ENCODE measurements around the gene ZSCAN30.

ZSCAN30 gene

GRCh38 chr18:35328868-35329267 is 38.8 kb upstream of the ZSCAN30 start:
- no peak for DNase-seq
- ChIA-PET POLR2A (no interaction called here), CTCF (no interaction called here)
- Histone ChIP-seq H3K4me1 (ENCODE audit: control extremely low read depth in 1 of 4, control insufficient read depth in 4 of 4, insufficient read depth in 4 of 4, low read length in 3 of 4) (no peaks in the 10 kb centered on the region), H3K36me3 (ENCODE audit: control insufficient read depth in 4 of 4, insufficient read depth in 4 of 4, low read length in 3 of 4) (peaks cover 0 to 18% (median 10%) of the 10 kb centered on the region in 4 experiments), H3K4me3 (ENCODE audit: control insufficient read depth in 1 of 7, extremely low read depth in 1 of 7, insufficient read depth in 4 of 7, low read depth in 2 of 7, low read length in 6 of 7) (no peak overlapping the region), H3K9me3 (ENCODE audit: control extremely low read depth in 1 of 5, control insufficient read depth in 4 of 5, insufficient read depth in 2 of 5, low read depth in 1 of 5, low read length in 4 of 5) (peaks cover 0 to 5% (median 0%) of the 10 kb centered on the region in 5 experiments), H3K27me3 (replicated peaks in 2 of 5; ENCODE audit: control insufficient read depth in 4 of 5, insufficient read depth in 5 of 5, low read length in 4 of 5) (no peaks in the 10 kb centered on the region), H3K27ac (ENCODE audit: insufficient read depth in 1 of 2, low read depth in 1 of 2, low read length in 2 of 2, poor library complexity in 1 of 2, severe bottlenecking in 2 of 2) (no peak overlapping the region)

GRCh38 chr18:35326695-35327387 is 36.8 kb upstream of the ZSCAN30 start:
- peaks cover 0 to 3% (median 0%) of the 10 kb centered on the region in 4 experiments for H3K36me3 ChIP-seq (ENCODE audit: control insufficient read depth in 4 of 4, insufficient read depth in 4 of 4, low read length in 3 of 4)
- CTCF ChIA-PET: no interaction called here
- WGBS (ENCODE audit: insufficient coverage): 50% methylated on average over 2 of the region's 3 CpGs
- H3K9me3 ChIP-seq (ENCODE audit: control extremely low read depth in 1 of 5, control insufficient read depth in 4 of 5, insufficient read depth in 2 of 5, low read depth in 1 of 5, low read length in 4 of 5): peaks cover 0 to 5% (median 0%) of the 10 kb centered on the region in 5 experiments
- no peaks in the 10 kb centered on the region for H3K4me1 ChIP-seq (ENCODE audit: control extremely low read depth in 1 of 4, control insufficient read depth in 4 of 4, insufficient read depth in 4 of 4, low read length in 3 of 4)
- POLR2A ChIA-PET: no interaction called here
- no peak overlapping the region for H3K27ac ChIP-seq (ENCODE audit: insufficient read depth in 1 of 2, low read depth in 1 of 2, low read length in 2 of 2, poor library complexity in 1 of 2, severe bottlenecking in 2 of 2)
- no peaks in the 10 kb centered on the region for H3K27me3 ChIP-seq (replicated peaks in 2 of 5; ENCODE audit: control insufficient read depth in 4 of 5, insufficient read depth in 5 of 5, low read length in 4 of 5)
- DNase-seq: no peak
- H3K4me3 ChIP-seq (ENCODE audit: control insufficient read depth in 1 of 7, extremely low read depth in 1 of 7, insufficient read depth in 4 of 7, low read depth in 2 of 7, low read length in 6 of 7): no peak overlapping the region

- no peak overlapping the region for H3K27ac ChIP-seq (ENCODE audit: insufficient read depth in 1 of 2, low read depth in 1 of 2, low read length in 2 of 2, poor library complexity in 1 of 2, severe bottlenecking in 2 of 2)
- no CpG with 5 or more reads among the region's 2 CpGs for WGBS (ENCODE audit: insufficient coverage)
- ChIA-PET CTCF (interaction anchor here (1.7 kb wide), 1 partner anchor 9 kb away, joined by 3 read pairs; no protein-coding TSS in a partner anchor), POLR2A (no interaction called here)
- no peak overlapping the region for H3K4me3 ChIP-seq (ENCODE audit: control insufficient read depth in 1 of 7, extremely low read depth in 1 of 7, insufficient read depth in 4 of 7, low read depth in 2 of 7, low read length in 6 of 7)
- no peaks in the 10 kb centered on the region for H3K27me3 ChIP-seq (replicated peaks in 2 of 5; ENCODE audit: control insufficient read depth in 4 of 5, insufficient read depth in 5 of 5, low read length in 4 of 5)
- no peaks in the 10 kb centered on the region for H3K4me1 ChIP-seq (ENCODE audit: control extremely low read depth in 1 of 4, control insufficient read depth in 4 of 4, insufficient read depth in 4 of 4, low read length in 3 of 4)
- no peak for DNase-seq
- H3K36me3 ChIP-seq (ENCODE audit: control insufficient read depth in 4 of 4, insufficient read depth in 4 of 4, low read length in 3 of 4): no peaks in the 10 kb centered on the region
- H3K9me3 ChIP-seq (ENCODE audit: control extremely low read depth in 1 of 5, control insufficient read depth in 4 of 5, insufficient read depth in 2 of 5, low read depth in 1 of 5, low read length in 4 of 5): peaks cover 0 to 5% (median 0%) of the 10 kb centered on the region in 5 experiments
Measured at GRCh38 chr18:35324926-35325655, 35.1 kb upstream of the ZSCAN30 start.

DNA sequence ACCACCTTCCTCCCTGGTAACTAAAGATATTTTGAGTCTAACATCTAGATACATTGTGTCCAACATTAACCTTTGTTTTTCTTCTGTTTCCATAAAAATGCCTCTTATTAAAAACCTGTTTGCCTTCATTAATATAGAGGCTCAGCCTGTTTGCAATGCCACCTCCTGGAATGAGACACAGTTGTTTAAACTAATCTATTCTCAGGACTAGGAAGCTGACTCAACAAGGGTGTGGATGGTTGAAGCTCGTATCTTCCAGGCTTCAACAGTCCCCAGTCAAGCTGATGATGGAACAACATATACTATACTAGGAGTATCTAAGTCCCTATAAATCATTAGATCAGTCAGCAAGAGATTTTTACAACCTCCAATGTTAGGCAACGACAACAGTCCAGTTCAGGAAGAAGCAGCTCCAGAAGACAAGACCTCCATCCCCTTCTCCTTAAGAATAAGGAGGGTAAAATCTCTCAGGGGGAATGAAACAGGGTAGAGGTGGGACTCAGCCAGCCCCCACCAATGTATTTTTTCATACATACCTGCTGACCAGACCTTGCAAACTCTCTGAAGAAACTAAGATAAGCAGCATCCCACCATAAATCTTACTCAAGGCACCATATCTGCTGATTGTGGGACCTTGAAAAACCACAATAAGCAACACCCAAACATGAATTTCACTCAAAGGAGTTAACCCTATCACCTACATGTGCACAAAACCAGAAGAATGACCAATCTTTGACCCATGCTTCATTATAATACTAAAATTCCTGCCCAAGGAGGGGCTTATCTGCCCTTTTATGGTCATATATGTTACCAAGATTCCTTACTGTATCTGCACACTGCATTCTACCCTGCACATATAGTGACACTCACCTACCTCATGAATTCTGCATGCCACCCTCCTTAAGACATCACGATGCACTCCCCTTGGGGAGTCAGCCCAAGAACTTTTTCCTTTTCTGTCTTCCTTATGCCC is 32.7 kb upstream of the ZSCAN30 start:
- 100% methylated on average over 1 of the region's 3 CpGs for WGBS (ENCODE audit: insufficient coverage)

DNA sequence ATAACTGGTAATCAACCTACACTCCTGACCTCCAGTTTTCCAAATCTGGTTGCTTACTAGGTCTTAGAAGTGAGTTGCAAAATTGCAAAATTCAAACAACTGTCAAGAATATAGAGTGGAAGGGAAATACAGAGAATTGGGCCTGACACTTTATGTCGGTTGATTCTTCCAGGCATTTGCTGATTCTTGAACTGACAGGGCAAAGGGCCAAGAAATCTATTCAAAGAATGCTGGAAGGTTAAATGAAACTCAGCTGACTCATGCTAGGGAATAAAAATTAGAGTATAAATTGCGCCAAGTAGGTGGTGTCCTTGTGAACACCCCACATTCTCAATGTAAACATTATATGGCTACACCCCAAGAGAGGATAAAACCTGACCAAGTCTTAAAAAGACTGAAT is 21.5 kb upstream of the ZSCAN30 start:
- no peak for DNase-seq
- Histone ChIP-seq H3K4me3 (ENCODE audit: control insufficient read depth in 1 of 7, extremely low read depth in 1 of 7, insufficient read depth in 4 of 7, low read depth in 2 of 7, low read length in 6 of 7) (no peak overlapping the region), H3K4me1 (ENCODE audit: control extremely low read depth in 1 of 4, control insufficient read depth in 4 of 4, insufficient read depth in 4 of 4, low read length in 3 of 4) (no peaks in the 10 kb centered on the region), H3K27ac (ENCODE audit: insufficient read depth in 1 of 2, low read depth in 1 of 2, low read length in 2 of 2, poor library complexity in 1 of 2, severe bottlenecking in 2 of 2) (no peak overlapping the region), H3K36me3 (ENCODE audit: control insufficient read depth in 4 of 4, insufficient read depth in 4 of 4, low read length in 3 of 4) (peaks cover 15 to 21% (median 18%) of the 10 kb centered on the region in 4 experiments), H3K27me3 (replicated peaks in 2 of 5; ENCODE audit: control insufficient read depth in 4 of 5, insufficient read depth in 5 of 5, low read length in 4 of 5) (no peaks in the 10 kb centered on the region), H3K9me3 (ENCODE audit: control extremely low read depth in 1 of 5, control insufficient read depth in 4 of 5, insufficient read depth in 2 of 5, low read depth in 1 of 5, low read length in 4 of 5) (peaks cover 11 to 64% (median 29%) of the 10 kb centered on the region in 5 experiments)
- WGBS (ENCODE audit: insufficient coverage): 100% methylated on average over 2 of the region's 2 CpGs
- POLR2A ChIA-PET: no interaction called here
- CTCF ChIA-PET: no interaction called here

More for the DNA sequence above, 32.7 kb upstream of the ZSCAN30 start:
- no peak overlapping the region for H3K4me3 ChIP-seq (ENCODE audit: control insufficient read depth in 1 of 7, extremely low read depth in 1 of 7, insufficient read depth in 4 of 7, low read depth in 2 of 7, low read length in 6 of 7)
- H3K9me3 ChIP-seq (ENCODE audit: control extremely low read depth in 1 of 5, control insufficient read depth in 4 of 5, insufficient read depth in 2 of 5, low read depth in 1 of 5, low read length in 4 of 5): peaks cover 0 to 1% (median 0%) of the 10 kb centered on the region in 5 experiments
- no peaks in the 10 kb centered on the region for H3K4me1 ChIP-seq (ENCODE audit: control extremely low read depth in 1 of 4, control insufficient read depth in 4 of 4, insufficient read depth in 4 of 4, low read length in 3 of 4)
- no peaks in the 10 kb centered on the region for H3K36me3 ChIP-seq (ENCODE audit: control insufficient read depth in 4 of 4, insufficient read depth in 4 of 4, low read length in 3 of 4)
- ChIA-PET POLR2A (no interaction called here), CTCF (interaction anchor here (1.7 to 1.9 kb wide), 2 partner anchors 12 to 24 kb away, joined by 3 to 4 read pairs; no protein-coding TSS in a partner anchor)
- no peak overlapping the region for H3K27ac ChIP-seq (ENCODE audit: insufficient read depth in 1 of 2, low read depth in 1 of 2, low read length in 2 of 2, poor library complexity in 1 of 2, severe bottlenecking in 2 of 2)
- H3K27me3 ChIP-seq (replicated peaks in 2 of 5; ENCODE audit: control insufficient read depth in 4 of 5, insufficient read depth in 5 of 5, low read length in 4 of 5): no peaks in the 10 kb centered on the region
- peak in 2 of 3 donors; percentile 19 to 43 for DNase-seq

GRCh38 chr18:35306588-35307250 is 16.7 kb upstream of the ZSCAN30 start:
- ChIA-PET POLR2A (no interaction called here), CTCF (interaction anchor here (1.1 to 1.2 kb wide), 2 partner anchors 18 to 47 kb away, joined by 3 read pairs; no protein-coding TSS in a partner anchor)
- no peak overlapping the region for H3K4me3 ChIP-seq (ENCODE audit: control insufficient read depth in 1 of 7, extremely low read depth in 1 of 7, insufficient read depth in 4 of 7, low read depth in 2 of 7, low read length in 6 of 7)
- H3K36me3 ChIP-seq (ENCODE audit: control insufficient read depth in 4 of 4, insufficient read depth in 4 of 4, low read length in 3 of 4): peaks cover 34 to 65% (median 46%) of the 10 kb centered on the region in 4 experiments
- no peaks in the 10 kb centered on the region for H3K4me1 ChIP-seq (ENCODE audit: control extremely low read depth in 1 of 4, control insufficient read depth in 4 of 4, insufficient read depth in 4 of 4, low read length in 3 of 4)
- no peak overlapping the region for H3K27ac ChIP-seq (ENCODE audit: insufficient read depth in 1 of 2, low read depth in 1 of 2, low read length in 2 of 2, poor library complexity in 1 of 2, severe bottlenecking in 2 of 2)
- peaks cover 21 to 92% (median 50%) of the 10 kb centered on the region in 5 experiments for H3K9me3 ChIP-seq (ENCODE audit: control extremely low read depth in 1 of 5, control insufficient read depth in 4 of 5, insufficient read depth in 2 of 5, low read depth in 1 of 5, low read length in 4 of 5)
- no peaks in the 10 kb centered on the region for H3K27me3 ChIP-seq (replicated peaks in 2 of 5; ENCODE audit: control insufficient read depth in 4 of 5, insufficient read depth in 5 of 5, low read length in 4 of 5)
- no peak for DNase-seq
- WGBS (ENCODE audit: insufficient coverage): 100% methylated on average over 2 of the region's 5 CpGs

Measured in common myeloid progenitor, CD34-positive (primary cell).